Stimulated activated CD8-positive, alpha-beta memory T cell treated with anti-CD3 and anti-CD28 coated beads, Interleukin-12 subunit alpha, Interleukin-12 subunit beta, amount 100 ng/mL, for 24 hours (primary cell): ENCODE results near the gene MED13L.
"Not testable (repeated sequence)": the region's sequence is repeated elsewhere in the genome, so short reads cannot be mapped to it uniquely, and the experiment has no call there.

ENCODE experiments used
- DNase-seq: peaks from one replicate; pipeline ENCODE4 v3.0.0-alpha.2; 2020; ENCODE audit errors: extremely low read depth

Gene MED13L

DNA sequence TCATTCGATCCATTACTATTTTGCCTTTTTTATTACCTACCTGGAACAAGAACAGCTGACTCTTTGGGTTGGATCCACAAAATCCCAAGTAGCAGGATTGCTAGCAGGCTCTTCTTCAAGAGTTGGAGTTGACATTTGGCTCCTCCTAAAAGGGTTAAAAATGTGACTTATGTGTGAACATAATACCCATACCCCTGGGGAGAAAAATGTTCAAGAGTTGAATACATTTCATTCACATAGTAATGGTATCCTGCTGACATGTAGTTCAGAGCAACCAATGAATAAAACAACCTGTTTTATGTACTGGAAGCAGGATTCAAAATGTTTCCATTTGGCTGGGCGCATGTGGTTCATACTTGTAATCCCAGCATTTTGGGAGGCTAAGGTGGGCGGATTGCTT, 264.7 kb downstream of the MED13L start:
- DNase-seq = no peak

DNA sequence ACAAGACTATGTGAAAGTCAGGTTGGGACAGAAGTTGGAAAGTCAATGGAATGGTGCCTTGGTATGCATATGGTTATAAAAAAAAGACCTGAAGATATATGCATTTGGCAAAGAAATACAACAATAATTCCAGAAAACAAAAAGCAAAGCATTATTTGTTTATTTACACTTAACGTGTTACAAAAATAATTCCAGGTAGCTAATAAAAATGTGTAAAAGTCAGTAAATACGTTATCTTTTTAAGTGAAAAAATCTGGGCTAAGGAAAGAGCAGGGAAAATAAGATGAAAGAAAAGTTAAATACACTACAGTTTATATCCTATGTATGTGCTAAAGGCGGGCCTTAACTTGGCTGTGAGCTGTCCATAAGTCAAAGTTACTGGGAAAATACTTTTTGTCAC, 266.3 kb downstream of the MED13L start:
- no peak for DNase-seq

DNA sequence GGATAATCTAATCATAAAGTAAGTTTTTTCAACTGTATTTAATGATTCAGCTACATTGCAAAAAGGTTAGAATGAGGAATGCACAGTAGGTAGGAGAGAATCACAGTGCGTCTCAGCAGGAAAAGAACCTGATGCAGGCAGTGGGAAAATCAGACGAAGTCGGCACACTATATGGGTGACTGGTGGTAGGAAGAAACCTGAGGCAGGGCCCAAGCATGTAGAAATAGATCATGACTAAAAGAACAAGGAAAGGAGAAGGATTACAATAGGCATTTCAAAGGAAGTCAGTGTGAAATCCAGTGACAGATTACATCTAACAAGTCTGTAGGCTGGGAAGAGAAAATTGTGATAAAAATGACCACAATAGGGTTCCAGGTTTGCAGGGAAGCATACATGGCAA, 267.0 kb downstream of the MED13L start:
- no peak for DNase-seq

DNA sequence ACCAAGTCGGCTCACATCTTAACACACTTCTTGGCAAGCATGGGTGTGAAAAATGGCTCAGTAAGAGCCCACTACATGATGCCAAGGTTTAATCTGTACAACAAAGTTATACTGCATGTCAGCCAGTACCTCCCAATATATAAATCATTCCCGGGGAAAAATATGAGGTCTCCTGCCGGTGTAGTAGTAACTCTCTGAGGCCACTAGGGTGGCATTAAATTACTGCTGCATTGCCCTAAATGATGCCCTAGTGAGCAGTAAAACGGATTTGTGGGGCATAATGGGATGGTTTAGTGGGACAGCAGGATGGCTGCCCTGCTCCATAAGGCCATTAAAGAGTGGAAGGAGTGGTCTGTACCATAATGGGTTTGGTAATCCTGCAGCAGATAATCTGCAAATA, 267.7 kb downstream of the MED13L start:
- no peak for DNase-seq

DNA sequence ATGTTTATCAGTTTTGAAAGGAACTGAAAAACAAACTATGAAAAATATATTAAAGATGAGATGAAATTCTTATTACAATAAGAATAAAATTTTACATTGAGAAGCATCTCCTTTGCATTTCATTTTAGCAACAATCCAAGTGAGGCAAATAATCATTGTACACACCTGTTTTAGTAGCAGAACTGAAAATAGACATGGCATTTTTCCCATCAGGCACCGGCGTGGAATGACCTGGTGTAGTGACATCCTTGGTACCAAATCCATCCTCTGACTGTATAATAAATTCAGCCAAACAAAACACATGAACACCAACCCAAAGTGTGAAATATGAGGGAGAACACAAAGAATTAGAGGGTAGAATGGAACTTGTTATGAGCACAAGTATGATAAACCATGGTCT, 271.4 kb downstream of the MED13L start:
- no peak for DNase-seq

DNA sequence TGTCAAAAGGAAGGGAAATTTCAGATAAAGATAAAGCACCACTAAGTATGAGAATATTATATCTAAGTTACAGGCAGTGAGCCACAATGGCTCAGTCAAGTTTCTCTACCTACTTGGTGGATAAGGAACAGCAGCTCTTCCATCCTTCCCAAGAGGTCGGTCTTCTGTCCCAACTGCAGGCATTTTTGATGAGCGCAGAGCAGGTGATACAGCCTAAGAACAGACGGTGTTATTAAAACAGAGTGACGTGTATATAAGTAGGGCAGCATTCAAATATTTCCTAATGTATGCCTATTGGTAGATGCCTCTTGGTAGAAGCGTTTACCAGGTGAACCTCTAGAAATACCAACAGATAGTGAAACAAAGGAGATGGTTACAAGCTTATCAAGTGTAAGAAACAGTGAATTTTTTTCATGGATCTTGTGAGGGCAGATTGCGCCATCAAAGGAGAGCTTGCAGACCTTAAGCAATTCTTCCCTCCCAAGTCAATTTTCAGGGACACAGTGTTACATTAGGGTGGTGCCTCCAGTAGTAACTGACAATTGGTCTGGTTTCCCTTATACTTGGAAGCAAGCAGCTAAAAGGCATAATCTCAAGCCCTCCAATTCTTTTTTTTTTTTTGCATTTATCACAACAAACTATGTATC, 274.5 kb downstream of the MED13L start:
- no peak for DNase-seq

DNA sequence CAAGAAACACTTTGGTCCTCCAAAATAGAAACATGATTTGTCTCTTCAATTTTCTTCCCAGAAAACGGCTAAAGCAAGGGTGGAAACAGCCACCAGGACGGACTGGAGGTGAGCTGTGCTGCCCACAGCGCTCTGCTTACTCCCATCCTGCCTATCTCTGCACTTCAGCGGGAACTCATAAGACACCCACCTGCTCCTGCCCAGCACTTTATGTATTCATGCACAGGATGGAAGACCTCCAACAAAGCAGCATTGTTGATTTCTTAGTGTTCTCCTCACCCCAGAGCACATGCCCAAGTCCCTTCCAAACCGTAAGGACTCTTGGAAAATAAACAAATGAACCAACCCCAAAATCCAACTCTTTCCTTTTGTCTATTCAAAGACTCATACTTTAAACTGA, 277.2 kb downstream of the MED13L start:
- no peak for DNase-seq

DNA sequence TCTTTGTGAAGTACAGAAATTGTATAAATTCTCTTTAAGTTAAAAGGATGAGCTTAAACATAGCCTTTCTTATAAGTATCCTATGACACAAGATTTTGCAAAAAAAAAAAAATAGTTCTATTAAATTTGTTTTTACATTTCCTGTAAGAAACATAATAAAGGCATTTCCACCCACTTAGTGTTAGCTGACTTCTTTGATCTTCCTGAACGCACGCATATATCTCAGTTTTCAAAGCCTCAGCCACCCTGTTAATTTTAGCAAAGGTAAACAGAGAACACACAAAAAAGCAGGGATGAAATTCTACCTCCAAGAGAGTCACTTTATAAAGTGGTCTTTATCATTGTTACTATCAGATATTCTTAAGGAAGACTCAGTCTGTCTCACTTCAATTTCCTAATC, 277.9 kb downstream of the MED13L start:
- DNase-seq = no peak

DNA sequence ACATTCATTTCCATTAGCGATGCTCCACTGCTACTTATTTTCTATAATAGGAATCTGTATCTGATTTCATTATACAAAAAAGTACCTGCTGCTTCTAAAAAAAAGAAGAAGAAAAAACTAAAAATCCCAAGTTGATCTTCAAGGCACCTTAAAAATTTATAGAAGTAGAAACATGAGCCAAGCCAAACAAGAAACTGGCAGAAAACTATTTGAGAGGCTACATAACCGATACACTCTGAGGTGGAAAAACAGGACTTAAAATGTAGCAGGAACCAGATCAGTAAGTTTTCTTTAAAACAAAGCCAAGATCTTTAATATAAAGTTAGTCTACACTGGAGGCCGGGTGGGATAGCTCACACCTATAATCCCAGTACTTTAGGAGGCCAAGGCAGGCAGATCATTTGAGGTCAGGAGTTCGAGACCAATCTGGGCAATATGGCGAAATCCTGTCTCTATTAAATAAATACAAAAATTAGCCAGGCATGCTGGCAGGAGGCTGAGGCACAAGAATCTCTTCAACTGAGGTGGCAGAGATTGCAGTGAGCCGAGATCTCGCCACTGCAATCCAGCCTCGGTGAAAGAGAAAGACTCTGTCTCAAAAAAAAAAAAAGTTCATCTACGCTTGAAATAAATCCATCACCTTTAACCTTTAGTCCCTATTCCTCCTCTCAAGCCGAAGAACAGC, 278.6 kb downstream of the MED13L start:
- DNase-seq = no peak

DNA sequence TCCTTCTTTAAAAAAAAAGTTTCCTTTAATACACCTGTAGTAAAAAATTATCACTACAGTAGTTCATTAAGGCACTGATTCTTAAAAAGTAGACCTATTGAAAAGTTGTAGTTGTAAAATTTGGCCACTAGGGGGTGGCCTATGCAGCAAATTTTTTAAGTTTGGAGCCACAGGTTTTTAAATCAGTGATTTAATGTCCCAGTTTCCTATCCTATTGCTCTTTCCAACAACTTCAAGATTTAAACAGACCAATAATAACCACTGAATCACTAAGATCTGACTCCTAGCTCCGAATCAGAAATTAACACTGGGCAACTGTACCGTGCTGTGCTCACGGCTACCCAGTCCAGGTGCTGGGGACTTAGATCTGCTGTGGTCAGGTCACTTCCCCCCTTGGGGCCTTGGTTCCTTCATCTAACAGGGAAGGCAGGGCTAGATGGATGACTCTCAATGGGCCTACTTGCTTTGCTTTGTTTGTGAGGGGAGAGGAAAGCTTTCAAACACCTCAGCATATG, 279.3 kb downstream of the MED13L start:
- no peak for DNase-seq

DNA sequence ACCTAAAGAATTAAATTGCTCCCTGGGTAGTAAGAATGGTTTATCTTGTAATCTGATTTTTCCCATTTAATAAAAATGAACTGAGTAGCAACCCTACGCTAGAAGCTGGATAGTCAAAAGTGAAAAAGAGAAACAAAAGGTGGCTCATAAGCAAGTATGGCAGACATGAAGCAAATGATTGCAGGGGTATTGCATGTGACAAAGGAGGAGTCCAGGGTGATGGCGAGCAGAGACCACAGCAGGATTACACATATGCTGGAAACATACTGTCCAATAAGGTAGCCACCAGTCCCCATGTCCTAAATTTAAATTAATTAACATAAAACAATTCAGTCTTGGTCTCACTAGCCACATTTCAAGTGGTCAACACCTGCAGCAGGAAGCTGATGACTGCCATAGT, 283.8 kb downstream of the MED13L start:
- no peak for DNase-seq

DNA sequence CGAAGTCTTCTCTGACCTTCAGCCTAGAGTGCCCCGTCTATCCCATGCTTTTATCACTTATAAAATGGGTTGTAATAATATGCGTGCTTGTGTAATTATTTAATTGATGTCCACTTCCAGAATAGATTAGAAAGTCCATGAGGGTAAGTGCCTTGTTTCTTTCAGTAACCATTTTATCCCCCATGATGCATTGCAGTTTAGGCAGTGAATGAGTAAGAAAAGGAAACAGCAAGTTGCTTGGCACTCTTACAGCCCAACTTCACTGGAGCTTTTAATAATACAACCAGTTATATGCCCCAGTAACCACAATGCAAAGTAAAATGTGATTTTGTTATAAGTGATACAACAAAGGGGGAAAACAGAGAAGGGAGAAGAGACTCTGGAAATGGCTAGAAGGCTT, 287.3 kb downstream of the MED13L start:
- no peak for DNase-seq

DNA sequence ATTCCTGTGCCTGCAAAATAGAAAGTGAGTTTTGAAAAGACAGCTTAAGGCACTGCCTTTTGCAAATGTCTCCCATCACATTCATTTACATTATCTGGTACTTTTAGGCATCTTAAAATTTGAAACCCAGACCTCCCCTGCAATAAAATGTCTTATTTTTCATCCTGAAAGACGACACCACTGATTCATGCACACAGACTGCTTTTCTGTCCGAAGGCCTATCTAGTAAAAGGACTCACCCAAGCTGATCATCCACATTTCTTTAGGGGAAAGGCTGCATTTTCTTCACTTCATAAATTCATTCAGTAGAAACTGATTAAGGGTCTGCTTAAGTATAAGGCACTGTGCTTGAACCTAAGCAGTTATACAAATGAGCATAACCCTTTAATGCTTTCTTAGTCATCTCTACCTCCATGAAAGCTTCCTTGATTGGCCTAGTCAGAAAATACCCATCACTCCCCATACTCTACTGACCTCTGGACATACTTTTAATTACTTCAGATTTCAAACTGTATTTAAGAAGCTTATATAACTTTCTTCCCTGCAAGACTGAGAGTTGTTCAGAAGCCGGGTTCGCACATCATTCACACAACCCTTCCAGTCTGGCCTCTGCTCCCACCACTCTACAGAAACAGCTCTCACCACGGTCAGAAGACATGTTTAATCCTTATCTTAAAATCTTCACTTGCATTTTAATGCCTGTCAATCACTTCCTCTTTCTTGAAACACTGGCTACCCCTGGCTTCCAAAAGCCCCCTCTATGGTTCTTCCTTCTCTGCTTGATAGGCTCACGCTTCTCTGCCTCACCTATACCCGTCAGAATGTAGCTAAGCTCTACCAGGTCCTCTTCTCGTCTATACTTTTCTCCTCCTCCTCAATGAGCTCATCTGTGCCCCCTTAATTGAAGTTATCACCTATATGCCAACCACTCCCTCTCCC, 288.6 kb downstream of the MED13L start:
- DNase-seq = no peak

DNA sequence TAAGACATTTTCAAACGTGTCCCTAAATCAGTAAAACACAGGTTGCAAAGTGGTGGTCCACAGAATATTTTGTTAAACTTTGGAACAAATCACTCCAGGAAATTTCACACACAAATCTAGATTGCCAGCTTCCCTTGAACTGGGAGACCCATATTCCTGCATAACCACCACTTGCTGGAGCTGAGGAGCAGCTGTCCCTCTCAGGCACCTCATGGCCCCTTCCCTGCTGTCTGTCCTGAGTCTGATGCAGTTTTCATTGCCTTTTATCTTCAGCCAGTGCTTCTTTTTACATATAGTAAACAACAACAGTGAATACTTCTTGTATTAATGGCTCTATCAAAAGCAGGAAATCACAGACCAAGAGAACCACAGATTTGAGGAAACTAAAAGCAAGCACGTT, 289.3 kb downstream of the MED13L start:
- DNase-seq = no peak

DNA sequence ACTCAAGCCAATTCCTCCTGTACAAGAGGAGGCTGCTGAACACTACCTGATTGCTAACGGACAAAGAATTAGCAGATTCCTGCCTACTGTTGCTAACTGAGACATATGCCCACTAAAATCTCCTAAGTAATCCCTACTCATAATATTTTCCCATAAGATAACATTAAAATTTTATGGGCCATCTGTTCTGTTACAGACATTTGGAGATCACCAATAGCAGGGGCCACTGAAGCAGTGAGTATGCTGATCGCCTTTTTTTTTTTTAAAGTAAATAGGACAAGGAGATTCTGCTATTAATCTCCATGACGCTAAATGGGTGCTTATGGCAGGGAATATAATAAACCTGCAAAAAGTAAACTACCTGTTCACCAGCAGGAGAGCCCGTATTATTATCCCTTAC, 292.9 kb downstream of the MED13L start:
- no peak for DNase-seq

DNA sequence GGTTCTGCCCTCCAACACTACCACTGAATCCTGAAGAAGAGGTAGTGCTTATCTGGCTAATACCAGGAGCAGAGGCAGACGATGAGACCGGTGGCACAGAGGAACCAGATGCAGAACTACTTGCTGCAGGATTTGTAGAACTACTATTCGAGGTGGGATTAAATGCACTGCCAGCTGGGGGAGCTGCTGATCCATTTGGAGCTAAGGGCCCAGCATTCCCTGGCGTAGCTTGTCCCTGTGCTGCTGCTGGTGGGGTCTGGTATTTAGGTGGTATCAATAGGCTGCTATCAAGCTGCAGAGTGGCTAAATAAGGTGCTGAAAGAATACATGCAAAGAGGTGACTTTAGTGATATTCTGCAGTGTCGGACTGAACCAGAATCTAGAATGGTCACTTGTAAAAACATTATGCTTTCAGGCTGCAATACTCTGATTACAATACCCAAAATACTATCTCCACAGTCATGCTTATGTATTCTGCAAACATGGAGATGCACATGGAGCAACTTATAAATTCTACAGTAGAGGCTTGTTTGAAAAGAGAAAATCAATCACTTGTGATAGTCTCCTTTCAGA, 294.2 kb downstream of the MED13L start:
- no peak for DNase-seq

DNA sequence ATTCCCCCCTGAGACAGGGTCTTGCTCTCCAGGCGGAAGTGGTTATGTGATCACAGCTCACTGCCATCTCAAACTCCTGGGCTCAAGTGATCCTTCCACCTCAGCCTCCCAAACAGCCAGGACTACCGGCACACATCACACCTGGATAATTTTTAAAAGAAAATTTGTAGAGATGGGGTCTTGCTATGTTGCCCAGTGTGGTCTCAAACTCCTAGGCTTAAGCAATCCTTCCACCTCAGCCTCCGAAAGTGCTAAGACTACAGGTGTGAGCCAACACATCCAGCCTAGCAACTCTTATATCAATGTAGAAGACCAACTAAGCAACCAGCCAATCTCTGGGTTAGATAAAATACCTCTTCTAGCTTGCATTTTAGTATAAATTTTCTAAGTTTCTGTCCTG, 297.2 kb downstream of the MED13L start:
- DNase-seq = no peak

DNA sequence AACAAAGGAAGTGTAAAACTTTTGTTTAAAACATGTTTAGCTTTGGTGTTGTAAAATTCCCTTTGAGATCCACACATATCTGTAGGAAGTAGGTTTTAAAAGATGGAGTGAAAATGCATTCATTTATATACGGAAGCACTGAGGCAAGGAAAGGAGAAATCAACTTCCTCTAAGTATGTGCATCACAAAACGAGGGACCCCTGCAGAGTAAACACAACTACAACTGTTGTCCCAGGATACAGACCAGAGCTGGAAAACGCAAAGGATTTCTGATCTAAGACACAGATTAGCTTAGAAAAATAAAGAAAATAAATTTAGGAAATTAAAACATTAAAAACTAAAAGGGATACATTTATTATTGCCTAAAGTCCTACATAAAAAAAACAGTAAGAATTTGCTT, 297.6 kb downstream of the MED13L start:
- no peak for DNase-seq

DNA sequence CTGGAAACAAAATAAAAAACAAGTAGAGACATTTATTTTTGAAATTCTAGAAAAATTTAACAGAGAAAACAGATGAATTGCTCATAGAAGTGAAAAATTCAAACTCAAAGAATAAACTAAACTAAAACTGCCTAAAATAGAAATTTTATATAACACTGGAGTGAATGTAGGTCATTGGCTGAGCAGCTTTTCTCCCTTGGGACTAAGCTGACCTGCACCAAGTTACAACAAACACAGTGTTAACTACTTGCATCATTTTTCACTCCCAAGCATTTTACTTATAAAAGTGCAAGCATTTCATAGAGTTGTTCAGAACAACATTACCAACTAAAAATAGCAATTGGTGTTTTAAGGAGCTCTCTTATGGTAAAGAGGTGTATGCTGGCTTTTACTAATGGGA, 298.1 kb downstream of the MED13L start:
- DNase-seq = no peak

DNA sequence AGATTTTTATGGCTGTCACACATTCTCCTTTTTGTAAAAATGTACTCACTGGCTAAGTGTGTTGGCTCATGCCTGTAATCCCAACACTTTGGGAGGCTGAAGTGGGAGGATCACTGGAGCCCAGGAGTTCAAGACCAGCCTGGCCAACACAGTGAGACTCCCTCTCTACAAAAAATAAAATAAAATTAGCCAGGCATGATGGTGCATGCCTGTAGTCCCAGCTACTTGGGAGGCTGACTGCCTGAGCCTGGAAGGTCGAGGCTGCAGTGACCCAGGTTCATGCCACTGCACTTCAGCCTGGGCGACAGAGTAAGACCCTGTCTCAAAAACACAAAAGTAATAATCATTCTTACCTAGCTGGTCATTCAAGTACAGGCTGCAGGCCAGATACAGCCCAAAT, 300.7 kb downstream of the MED13L start:
- not testable (repeated sequence) for DNase-seq

DNA sequence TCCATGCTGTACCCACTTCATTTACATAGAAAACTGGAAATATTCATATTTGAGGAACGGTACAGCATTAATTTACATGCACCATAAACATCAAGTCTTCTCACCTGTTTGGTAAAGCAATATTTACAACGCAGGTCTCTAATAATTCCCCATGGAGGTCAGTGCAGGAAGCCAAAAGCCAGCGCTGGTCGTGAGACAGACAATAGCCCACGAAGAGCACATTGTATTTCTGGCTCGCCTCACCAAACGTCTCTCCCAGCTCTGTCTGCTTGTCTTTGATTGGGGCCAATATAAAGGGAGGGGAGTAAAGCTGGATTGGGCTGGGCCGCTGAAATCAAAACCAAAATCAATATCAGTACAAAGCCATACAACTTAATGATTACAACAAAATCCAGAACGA, 302.1 kb downstream of the MED13L start:
- no peak for DNase-seq
